HEK293 (cell line): Measurements from ENCODE around the gene SNRPD2.

Experiments used
- IKZF3 ChIP-seq: fragments of 450-650 bp; IDR thresholded peaks from 2 replicates; pipeline ENCODE4 v1.5.0; 2018; ENCODE audit warnings: missing biosample characterization, mild to moderate bottlenecking, missing genetic modification characterization, moderate library complexity
- KLF1 ChIP-seq: fragments of 450-650 bp; formaldehyde crosslinking; IDR thresholded peaks from 2 replicates; pipeline ENCODE4 v1.5.1; 2016; ENCODE audit warnings: missing biosample characterization, missing genetic modification characterization
- KLF10 ChIP-seq: fragments of 450-650 bp; IDR thresholded peaks from 2 replicates; pipeline ENCODE4 v1.5.1; 2018; ENCODE audit warnings: missing biosample characterization, mild to moderate bottlenecking, missing genetic modification characterization
- KLF9 ChIP-seq: fragments of 450-650 bp; formaldehyde crosslinking; IDR thresholded peaks from 2 replicates; pipeline ENCODE4 v1.5.1; 2016; ENCODE audit warnings: missing biosample characterization, missing genetic modification characterization, low read depth
- OVOL3 ChIP-seq: fragments of 450-650 bp; formaldehyde crosslinking; IDR thresholded peaks from 2 replicates; pipeline ENCODE4 v1.5.1; 2016; ENCODE audit warnings: missing biosample characterization, missing genetic modification characterization
- SALL2 ChIP-seq: fragments of 450-650 bp; formaldehyde crosslinking; IDR thresholded peaks from 2 replicates; pipeline ENCODE4 v1.5.0; 2017; ENCODE audit warnings: missing biosample characterization, mild to moderate bottlenecking, missing genetic modification characterization, borderline replicate concordance
- SCRT1 ChIP-seq: fragments of 450-650 bp; formaldehyde crosslinking; IDR thresholded peaks from 2 replicates; pipeline ENCODE4 v1.5.1; 2016; ENCODE audit warnings: missing biosample characterization, missing genetic modification characterization, borderline replicate concordance
- YY1 ChIP-seq: fragments of 450-650 bp; formaldehyde crosslinking; IDR thresholded peaks from 2 replicates; pipeline ENCODE4 v1.5.1; 2018; ENCODE audit warnings: missing biosample characterization, missing genetic modification characterization
- ZBTB17 ChIP-seq: fragments of 450-650 bp; formaldehyde crosslinking; IDR thresholded peaks from 2 replicates; pipeline ENCODE4 v1.5.1; 2016; ENCODE audit warnings: missing biosample characterization, missing genetic modification characterization
- ZBTB20 ChIP-seq: fragments of 450-650 bp; formaldehyde crosslinking; IDR thresholded peaks from 2 replicates; pipeline ENCODE4 v1.5.1; 2016; ENCODE audit warnings: missing biosample characterization, missing genetic modification characterization
- ZBTB21 ChIP-seq: fragments of 450-650 bp; formaldehyde crosslinking; IDR thresholded peaks from 2 replicates; pipeline ENCODE4 v1.5.1; 2017; ENCODE audit warnings: missing biosample characterization, missing genetic modification characterization
- ZBTB8A ChIP-seq: fragments of 450-650 bp; formaldehyde crosslinking; IDR thresholded peaks from 2 replicates; pipeline ENCODE4 v1.5.1; 2016; ENCODE audit warnings: missing biosample characterization, missing genetic modification characterization
- ZFP41 ChIP-seq: fragments of 450-650 bp; formaldehyde crosslinking; IDR thresholded peaks from 2 replicates; pipeline ENCODE4 v1.5.1; 2016; ENCODE audit warnings: missing biosample characterization, missing genetic modification characterization, borderline replicate concordance
- ZNF114 ChIP-seq: fragments of 450-650 bp; formaldehyde crosslinking; IDR thresholded peaks from 2 replicates; pipeline ENCODE4 v1.5.0; 2017; ENCODE audit warnings: missing biosample characterization, missing genetic modification characterization
- ZNF121 ChIP-seq: fragments of 450-650 bp; formaldehyde crosslinking; IDR thresholded peaks from 2 replicates; pipeline ENCODE4 v1.5.1; 2016; ENCODE audit warnings: missing biosample characterization, missing genetic modification characterization
- ZNF140 ChIP-seq: fragments of 450-650 bp; formaldehyde crosslinking; IDR thresholded peaks from 2 replicates; pipeline ENCODE4 v1.5.1; 2016; ENCODE audit warnings: missing biosample characterization, missing genetic modification characterization
- ZNF169 ChIP-seq: fragments of 450-650 bp; formaldehyde crosslinking; IDR thresholded peaks from 2 replicates; pipeline ENCODE4 v1.5.1; 2016; ENCODE audit warnings: missing biosample characterization, missing genetic modification characterization
- ZNF223 ChIP-seq: fragments of 450-650 bp; formaldehyde crosslinking; IDR thresholded peaks from 2 replicates; pipeline ENCODE4 v1.5.1; 2016; ENCODE audit warnings: missing biosample characterization, missing genetic modification characterization
- ZNF23 ChIP-seq: fragments of 450-650 bp; formaldehyde crosslinking; IDR thresholded peaks from 2 replicates; pipeline ENCODE4 v1.5.1; 2016; ENCODE audit warnings: missing biosample characterization, missing genetic modification characterization, borderline replicate concordance
- ZNF24 ChIP-seq: fragments of 450-650 bp; formaldehyde crosslinking; IDR thresholded peaks from 2 replicates; pipeline ENCODE4 v1.5.1; 2016; ENCODE audit warnings: missing biosample characterization, missing genetic modification characterization
- ZNF248 ChIP-seq: fragments of 450-650 bp; formaldehyde crosslinking; IDR thresholded peaks from 2 replicates; pipeline ENCODE4 v1.5.1; 2017; ENCODE audit warnings: missing biosample characterization, missing genetic modification characterization
- ZNF341 ChIP-seq: fragments of 450-650 bp; formaldehyde crosslinking; IDR thresholded peaks from 2 replicates; pipeline ENCODE4; 2016; ENCODE audit warnings: low read depth, missing biosample characterization, missing genetic modification characterization
- ZNF391 ChIP-seq: fragments of 450-650 bp; formaldehyde crosslinking; IDR thresholded peaks from 2 replicates; pipeline ENCODE4 v1.5.1; 2016; ENCODE audit warnings: low read depth, missing biosample characterization, missing genetic modification characterization, borderline replicate concordance
- ZNF555 ChIP-seq: fragments of 450-650 bp; formaldehyde crosslinking; conservative IDR thresholded peaks from 2 replicates; pipeline ENCODE4 v1.5.1; 2017; ENCODE audit warnings: missing biosample characterization, mild to moderate bottlenecking, missing genetic modification characterization, inconsistent platforms
- ZNF561 ChIP-seq: fragments of 450-650 bp; IDR thresholded peaks from 2 replicates; pipeline ENCODE4 v1.5.1; 2018; ENCODE audit warnings: missing biosample characterization, missing genetic modification characterization, borderline replicate concordance
- ZNF654 ChIP-seq: fragments of 450-650 bp; formaldehyde crosslinking; IDR thresholded peaks from 2 replicates; pipeline ENCODE4 v1.5.1; 2016; ENCODE audit warnings: low read depth, missing biosample characterization, missing genetic modification characterization
- ZNF660 ChIP-seq: fragments of 450-650 bp; IDR thresholded peaks from 2 replicates; pipeline ENCODE4 v1.5.1; 2018; ENCODE audit warnings: missing biosample characterization, mild to moderate bottlenecking, missing genetic modification characterization
- ZSCAN16 ChIP-seq: fragments of 450-650 bp; formaldehyde crosslinking; IDR thresholded peaks from 2 replicates; pipeline ENCODE4 v1.5.1; 2016; ENCODE audit warnings: missing biosample characterization, missing genetic modification characterization
- ZSCAN30 ChIP-seq: fragments of 450-650 bp; IDR thresholded peaks from 2 replicates; pipeline ENCODE4 v1.5.1; 2018; ENCODE audit warnings: missing biosample characterization, mild to moderate bottlenecking, missing genetic modification characterization, moderate library complexity
- TF ChIP-seq, protein P1 (sequence below): fragments of 450-650 bp; IDR thresholded peaks from 2 replicates; pipeline ENCODE4 v1.5.1; 2018; ENCODE audit warnings: missing biosample characterization, mild to moderate bottlenecking, missing genetic modification characterization
- TF ChIP-seq, protein P2 (sequence below): fragments of 450-650 bp; formaldehyde crosslinking; conservative IDR thresholded peaks from 2 replicates; pipeline ENCODE4 v1.5.1; 2016; ENCODE audit warnings: low read depth, missing biosample characterization, missing genetic modification characterization
- TF ChIP-seq, protein P3 (sequence below): fragments of 450-650 bp; formaldehyde crosslinking; IDR thresholded peaks from 2 replicates; pipeline ENCODE4 v1.5.1; 2016; ENCODE audit warnings: missing biosample characterization, missing genetic modification characterization
- TF ChIP-seq, protein P4 (sequence below): fragments of 450-650 bp; formaldehyde crosslinking; IDR thresholded peaks from 2 replicates; pipeline ENCODE4 v1.5.1; 2016; ENCODE audit warnings: missing biosample characterization, missing genetic modification characterization

The SNRPD2 gene

DNA sequence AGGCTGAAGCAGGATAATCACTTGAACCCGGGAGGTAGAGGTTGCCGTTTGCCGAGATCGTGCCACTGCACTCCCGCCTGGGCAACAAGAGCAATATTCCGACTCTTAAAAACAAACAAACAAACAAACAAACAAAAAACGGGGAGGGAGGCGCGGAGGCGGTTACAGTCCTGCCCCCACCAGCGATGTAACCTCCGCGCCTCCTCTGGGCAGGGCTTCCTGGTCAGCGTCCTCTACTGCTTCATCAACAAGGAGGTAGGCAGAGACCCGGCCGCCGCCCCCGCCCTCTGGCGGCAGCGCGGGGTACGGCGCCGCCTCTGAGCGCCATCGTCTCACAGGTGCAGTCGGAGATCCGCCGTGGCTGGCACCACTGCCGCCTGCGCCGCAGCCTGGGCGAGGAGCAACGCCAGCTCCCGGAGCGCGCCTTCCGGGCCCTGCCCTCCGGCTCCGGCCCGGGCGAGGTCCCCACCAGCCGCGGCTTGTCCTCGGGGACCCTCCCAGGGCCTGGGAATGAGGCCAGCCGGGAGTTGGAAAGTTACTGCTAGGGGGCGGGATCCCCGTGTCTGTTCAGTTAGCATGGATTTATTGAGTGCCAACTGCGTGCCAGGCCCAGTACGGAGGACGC, 10.2 kb downstream of the SNRPD2 start (continued):
- TF ChIP-seq, protein P1, sequence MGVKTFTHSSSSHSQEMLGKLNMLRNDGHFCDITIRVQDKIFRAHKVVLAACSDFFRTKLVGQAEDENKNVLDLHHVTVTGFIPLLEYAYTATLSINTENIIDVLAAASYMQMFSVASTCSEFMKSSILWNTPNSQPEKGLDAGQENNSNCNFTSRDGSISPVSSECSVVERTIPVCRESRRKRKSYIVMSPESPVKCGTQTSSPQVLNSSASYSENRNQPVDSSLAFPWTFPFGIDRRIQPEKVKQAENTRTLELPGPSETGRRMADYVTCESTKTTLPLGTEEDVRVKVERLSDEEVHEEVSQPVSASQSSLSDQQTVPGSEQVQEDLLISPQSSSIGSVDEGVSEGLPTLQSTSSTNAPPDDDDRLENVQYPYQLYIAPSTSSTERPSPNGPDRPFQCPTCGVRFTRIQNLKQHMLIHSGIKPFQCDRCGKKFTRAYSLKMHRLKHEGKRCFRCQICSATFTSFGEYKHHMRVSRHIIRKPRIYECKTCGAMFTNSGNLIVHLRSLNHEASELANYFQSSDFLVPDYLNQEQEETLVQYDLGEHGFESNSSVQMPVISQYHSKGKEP (tag by site-specific recombination) = no peak
- no peak for TF ChIP-seq ZNF169
- peak; percentile 80 for TF ChIP-seq ZBTB20 (tag by site-specific recombination)
- no peak for TF ChIP-seq ZNF121 (tag by site-specific recombination)
- TF ChIP-seq ZFP41 (tag by site-specific recombination) = no peak
- TF ChIP-seq ZNF654 = no peak
- TF ChIP-seq SCRT1 (tag by site-specific recombination) = no peak
- TF ChIP-seq ZNF341 (tag by site-specific recombination) = peak; percentile 75
- peak; percentile 78 for TF ChIP-seq ZBTB17 (tag by site-specific recombination)
- TF ChIP-seq ZNF140 = no peak
- 0 out of 2 replicates have a peak, but pooled peaks have one; percentile 13 for TF ChIP-seq ZNF391
- TF ChIP-seq ZNF660 (tag by site-specific recombination) = peak; percentile 78
- peak; percentile 50; the same call in 1 of the 2 replicates for TF ChIP-seq KLF1 (tag by site-specific recombination)
- TF ChIP-seq OVOL3 = no peak
- TF ChIP-seq ZBTB8A = 0 out of 2 replicates have a peak, but pooled peaks have one; percentile 12
- no peak; the same call in 1 of the 2 replicates for TF ChIP-seq ZNF561
- no peak for TF ChIP-seq ZBTB21 (tag by site-specific recombination)
- TF ChIP-seq, protein P2, sequence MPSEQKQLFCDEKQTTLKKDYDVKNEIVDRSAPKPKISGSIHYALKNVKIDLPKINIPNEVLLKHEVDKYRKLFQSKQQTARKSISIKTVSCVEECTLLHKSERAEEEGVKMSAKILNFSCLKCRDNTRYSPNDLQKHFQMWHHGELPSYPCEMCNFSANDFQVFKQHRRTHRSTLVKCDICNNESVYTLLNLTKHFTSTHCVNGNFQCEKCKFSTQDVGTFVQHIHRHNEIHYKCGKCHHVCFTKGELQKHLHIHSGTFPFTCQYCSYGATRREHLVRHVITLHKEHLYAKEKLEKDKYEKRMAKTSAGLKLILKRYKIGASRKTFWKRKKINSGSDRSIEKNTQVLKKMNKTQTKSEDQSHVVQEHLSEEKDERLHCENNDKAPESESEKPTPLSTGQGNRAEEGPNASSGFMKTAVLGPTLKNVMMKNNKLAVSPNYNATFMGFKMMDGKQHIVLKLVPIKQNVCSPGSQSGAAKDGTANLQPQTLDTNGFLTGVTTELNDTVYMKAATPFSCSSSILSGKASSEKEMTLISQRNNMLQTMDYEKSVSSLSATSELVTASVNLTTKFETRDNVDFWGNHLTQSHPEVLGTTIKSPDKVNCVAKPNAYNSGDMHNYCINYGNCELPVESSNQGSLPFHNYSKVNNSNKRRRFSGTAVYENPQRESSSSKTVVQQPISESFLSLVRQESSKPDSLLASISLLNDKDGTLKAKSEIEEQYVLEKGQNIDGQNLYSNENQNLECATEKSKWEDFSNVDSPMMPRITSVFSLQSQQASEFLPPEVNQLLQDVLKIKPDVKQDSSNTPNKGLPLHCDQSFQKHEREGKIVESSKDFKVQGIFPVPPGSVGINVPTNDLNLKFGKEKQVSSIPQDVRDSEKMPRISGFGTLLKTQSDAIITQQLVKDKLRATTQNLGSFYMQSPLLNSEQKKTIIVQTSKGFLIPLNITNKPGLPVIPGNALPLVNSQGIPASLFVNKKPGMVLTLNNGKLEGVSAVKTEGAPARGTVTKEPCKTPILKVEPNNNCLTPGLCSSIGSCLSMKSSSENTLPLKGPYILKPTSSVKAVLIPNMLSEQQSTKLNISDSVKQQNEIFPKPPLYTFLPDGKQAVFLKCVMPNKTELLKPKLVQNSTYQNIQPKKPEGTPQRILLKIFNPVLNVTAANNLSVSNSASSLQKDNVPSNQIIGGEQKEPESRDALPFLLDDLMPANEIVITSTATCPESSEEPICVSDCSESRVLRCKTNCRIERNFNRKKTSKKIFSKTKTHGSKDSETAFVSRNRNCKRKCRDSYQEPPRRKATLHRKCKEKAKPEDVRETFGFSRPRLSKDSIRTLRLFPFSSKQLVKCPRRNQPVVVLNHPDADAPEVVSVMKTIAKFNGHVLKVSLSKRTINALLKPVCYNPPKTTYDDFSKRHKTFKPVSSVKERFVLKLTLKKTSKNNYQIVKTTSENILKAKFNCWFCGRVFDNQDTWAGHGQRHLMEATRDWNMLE (tag by site-specific recombination) = no peak
- no peak for TF ChIP-seq ZNF248 (tag by site-specific recombination)
- peak; percentile 93 for TF ChIP-seq ZSCAN30 (tag by site-specific recombination)
- TF ChIP-seq ZNF114 (tag by site-specific recombination) = no peak
- TF ChIP-seq, protein P3, sequence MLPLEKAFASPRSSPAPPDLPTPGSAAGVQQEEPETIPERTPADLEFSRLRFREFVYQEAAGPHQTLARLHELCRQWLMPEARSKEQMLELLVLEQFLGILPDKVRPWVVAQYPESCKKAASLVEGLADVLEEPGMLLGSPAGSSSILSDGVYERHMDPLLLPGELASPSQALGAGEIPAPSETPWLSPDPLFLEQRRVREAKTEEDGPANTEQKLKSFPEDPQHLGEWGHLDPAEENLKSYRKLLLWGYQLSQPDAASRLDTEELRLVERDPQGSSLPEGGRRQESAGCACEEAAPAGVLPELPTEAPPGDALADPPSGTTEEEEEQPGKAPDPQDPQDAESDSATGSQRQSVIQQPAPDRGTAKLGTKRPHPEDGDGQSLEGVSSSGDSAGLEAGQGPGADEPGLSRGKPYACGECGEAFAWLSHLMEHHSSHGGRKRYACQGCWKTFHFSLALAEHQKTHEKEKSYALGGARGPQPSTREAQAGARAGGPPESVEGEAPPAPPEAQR = no peak
- TF ChIP-seq, protein P4, sequence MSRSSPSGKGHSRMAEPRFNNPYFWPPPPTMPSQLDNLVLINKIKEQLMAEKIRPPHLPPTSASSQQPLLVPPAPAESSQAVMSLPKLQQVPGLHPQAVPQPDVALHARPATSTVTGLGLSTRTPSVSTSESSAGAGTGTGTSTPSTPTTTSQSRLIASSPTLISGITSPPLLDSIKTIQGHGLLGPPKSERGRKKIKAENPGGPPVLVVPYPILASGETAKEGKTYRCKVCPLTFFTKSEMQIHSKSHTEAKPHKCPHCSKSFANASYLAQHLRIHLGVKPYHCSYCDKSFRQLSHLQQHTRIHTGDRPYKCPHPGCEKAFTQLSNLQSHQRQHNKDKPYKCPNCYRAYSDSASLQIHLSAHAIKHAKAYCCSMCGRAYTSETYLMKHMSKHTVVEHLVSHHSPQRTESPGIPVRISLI (tag by site-specific recombination) = no peak
- TF ChIP-seq YY1 (tag by site-specific recombination) = no peak
- no peak for TF ChIP-seq ZNF223 (tag by site-specific recombination)
- no peak for TF ChIP-seq ZNF555 (tag by site-specific recombination)
- TF ChIP-seq IKZF3 (tag by site-specific recombination) = 0 out of 2 replicates have a peak, but pooled peaks have one; percentile 19
- no peak for TF ChIP-seq ZSCAN16
- TF ChIP-seq KLF10 (tag by site-specific recombination) = no peak
- no peak for TF ChIP-seq KLF9 (tag by site-specific recombination)
- TF ChIP-seq ZNF23 = no peak
- TF ChIP-seq ZNF24 (tag by site-specific recombination) = peak; percentile 38; the same call in 1 of the 2 replicates
- no peak for TF ChIP-seq SALL2
